Caco-2 (cell line): ENCODE data around the gene FIBIN. TPM values are rescaled to one million over a fixed set of nuclear protein-coding genes. Genes with fewer than 3 reads are reported as not detected.

ENCODE experiments used
- BruUV-seq: library from RNA; stranded (reverse); fragments of 400-500 nt; replicated peaks from 2 replicates; lab custom pipeline; 2021; lab: Mats Ljungman, UMichigan
- CTCF ChIA-PET: fragments of 300-600 bp; sonication (Branson Sonifier 250); formaldehyde crosslinking; loops from one replicate; lab custom pipeline; 2022; ENCODE audit warnings: antibody characterized with exemption; lab: Charles Lee
- POLR2A ChIA-PET: fragments of 300-600 bp; sonication (Branson Sonifier 250); formaldehyde crosslinking; loops from one replicate; lab custom pipeline; 2022; ENCODE audit warnings: antibody characterized with exemption; lab: Charles Lee
- DNase-seq, 2 experiments: peaks; one replicate each; pipeline versions ENCODE4 v3.0.0 to v3.0.0-alpha.2; 2020 to 2022
- H3K27me3 ChIP-seq: replicated peaks from 2 replicates; pipeline ENCODE4 v1.6.0; 2011; ENCODE audit warnings: low read length; ENCODE audit not compliant: control insufficient read depth, insufficient read depth
- H3K36me3 ChIP-seq: 2 replicates; pipeline ENCODE4 v1.5.1; 2011; ENCODE audit warnings: low read length; ENCODE audit not compliant: control insufficient read depth, insufficient read depth
- H3K4me1 ChIP-seq: fragments of 250-450 bp; sonication (Bioruptor Pico); 2 replicates; pipeline ENCODE4 v1.5.1; 2020; ENCODE audit warnings: mild to moderate bottlenecking
- H3K4me3 ChIP-seq: 2 replicates; pipeline ENCODE4 v1.5.1; 2011; ENCODE audit warnings: low read depth, mild to moderate bottlenecking, control low read depth, low read length
- H3K9me3 ChIP-seq: fragments of 250-450 bp; sonication (Bioruptor Pico); 2 replicates; pipeline ENCODE4 v1.5.1; 2020; ENCODE audit warnings: mild to moderate bottlenecking, moderate library complexity
- H3K27ac Mint-ChIP-seq: one replicate; pipeline ENCODE4 v1.8.0; 2022; ENCODE audit warnings: mixed read lengths; ENCODE audit not compliant: unreplicated experiment
- H3K27me3 Mint-ChIP-seq: one replicate; pipeline ENCODE4 v1.8.0; 2022; ENCODE audit warnings: mixed read lengths; ENCODE audit not compliant: insufficient read depth, unreplicated experiment
- H3K36me3 Mint-ChIP-seq: one replicate; pipeline ENCODE4 v1.8.0; 2022; ENCODE audit warnings: mild to moderate bottlenecking, mixed read lengths; ENCODE audit not compliant: insufficient read depth, unreplicated experiment
- H3K4me1 Mint-ChIP-seq: one replicate; pipeline ENCODE4 v1.8.0; 2022; ENCODE audit warnings: low read depth, mixed read lengths; ENCODE audit not compliant: unreplicated experiment
- H3K4me3 Mint-ChIP-seq: one replicate; pipeline ENCODE4 v1.8.0; 2022; ENCODE audit warnings: mild to moderate bottlenecking, moderate library complexity, mixed read lengths; ENCODE audit not compliant: unreplicated experiment
- H3K9me3 Mint-ChIP-seq: one replicate; pipeline ENCODE4 v1.8.0; 2022; ENCODE audit warnings: mixed read lengths; ENCODE audit not compliant: unreplicated experiment
- CTCF ChIP-seq, 2 experiments: fragments of 200-600 bp in 1 of 2; IDR thresholded peaks; 1 replicate in 1 of 2; 2 replicates in 1 of 2; pipeline versions ENCODE4 v1.5.1 to v1.8.0; 2011 to 2022; ENCODE audit warnings: antibody characterized with exemption in 1 of 2, control low read depth in 1 of 2, inconsistent platforms in 1 of 2, low read depth in 1 of 2, low read length in 1 of 2, mild to moderate bottlenecking in 1 of 2, moderate library complexity in 1 of 2; ENCODE audit not compliant: insufficient read depth in 1 of 2, severe bottlenecking in 1 of 2, unreplicated experiment in 1 of 2
- intact Hi-C: fragments of 100-400 bp; cut with micrococcal nuclease; formaldehyde crosslinking; loops from one replicate; pipeline ENCODE4 v1.10.0; 2022; ENCODE audit not compliant: unreplicated experiment
- total RNA-seq: library from RNA; stranded (reverse); gene quantifications from 2 replicates; pipeline ENCODE4 v1.2.3, GENCODE V29; 2022

Gene FIBIN
- total RNA-seq, 1 experiment from 2014 or later, result 0.16 TPM

GRCh38 chr11:26985470-26985869 is 8.4 kb upstream of the FIBIN start:
- Histone ChIP-seq H3K27me3 (no peaks in the 10 kb centered on the region), H3K36me3 (no peaks in the 10 kb centered on the region), H3K4me1 (no peaks in the 10 kb centered on the region), H3K9me3 (no peaks in the 10 kb centered on the region), H3K4me3 (no peak overlapping the region)
- ChIA-PET POLR2A (no interaction called here), CTCF (no interaction called here)
- no peak overlapping the region for H3K4me3 Mint-ChIP-seq
- H3K27me3 Mint-ChIP-seq, result peaks cover 3% of the 10 kb centered on the region
- no peaks in the 10 kb centered on the region for H3K9me3 Mint-ChIP-seq
- no peak for TF ChIP-seq CTCF (IDR thresholded peaks at IDR 0.05; ENCODE audit: insufficient read depth in 1 of 2, low read depth in 1 of 2, low read length in 1 of 2, severe bottlenecking in 1 of 2, unreplicated experiment in 1 of 2)
- H3K4me1 Mint-ChIP-seq, result no peaks in the 10 kb centered on the region
- no peak for DNase-seq
- no TSS peak for BruUV-seq
- no peaks in the 10 kb centered on the region for H3K36me3 Mint-ChIP-seq
- no peak overlapping the region for H3K27ac Mint-ChIP-seq
- intact Hi-C loops, result no loop called here

GRCh38 chr11:26985943-26986342 is 8.0 kb upstream of the FIBIN start:
- H3K4me3 Mint-ChIP-seq, result no peak overlapping the region
- no TSS peak for BruUV-seq

GRCh38 chr11:26987272-26987671 is 6.6 kb upstream of the FIBIN start:
- H3K4me1 ChIP-seq, result no peaks in the 10 kb centered on the region
- intact Hi-C loops, result no loop called here
- H3K4me3 ChIP-seq, result no peak overlapping the region
- H3K9me3 ChIP-seq, result no peaks in the 10 kb centered on the region
- BruUV-seq, result no TSS peak
- Mint-ChIP-seq H3K4me1 (no peaks in the 10 kb centered on the region), H3K27me3 (peaks cover 3% of the 10 kb centered on the region), H3K4me3 (no peak overlapping the region), H3K27ac (no peak overlapping the region), H3K36me3 (no peaks in the 10 kb centered on the region), H3K9me3 (no peaks in the 10 kb centered on the region)
- no peak for DNase-seq
- H3K27me3 ChIP-seq, result no peaks in the 10 kb centered on the region
- H3K36me3 ChIP-seq, result no peaks in the 10 kb centered on the region
- no peak for TF ChIP-seq CTCF (IDR thresholded peaks at IDR 0.05; ENCODE audit: insufficient read depth in 1 of 2, low read depth in 1 of 2, low read length in 1 of 2, severe bottlenecking in 1 of 2, unreplicated experiment in 1 of 2)
- CTCF ChIA-PET, result no interaction called here
- POLR2A ChIA-PET, result no interaction called here

More at GRCh38 chr11:26985943-26986342, 8.0 kb upstream of the FIBIN start:
- H3K36me3 ChIP-seq, result no peaks in the 10 kb centered on the region
- Mint-ChIP-seq H3K9me3 (no peaks in the 10 kb centered on the region), H3K27me3 (peaks cover 3% of the 10 kb centered on the region), H3K27ac (no peak overlapping the region), H3K4me1 (no peaks in the 10 kb centered on the region), H3K36me3 (no peaks in the 10 kb centered on the region)
- CTCF ChIA-PET, result no interaction called here
- H3K4me1 ChIP-seq, result no peaks in the 10 kb centered on the region
- no peaks in the 10 kb centered on the region for H3K9me3 ChIP-seq
- POLR2A ChIA-PET, result no interaction called here
- no peak overlapping the region for H3K4me3 ChIP-seq
- intact Hi-C loops, result no loop called here
- DNase-seq, result no peak
- TF ChIP-seq CTCF (IDR thresholded peaks at IDR 0.05; ENCODE audit: insufficient read depth in 1 of 2, low read depth in 1 of 2, low read length in 1 of 2, severe bottlenecking in 1 of 2, unreplicated experiment in 1 of 2), result no peak
- H3K27me3 ChIP-seq, result no peaks in the 10 kb centered on the region
